Measurements from ENCODE around the gene TSPAN17.

TSPAN17 gene

DNA sequence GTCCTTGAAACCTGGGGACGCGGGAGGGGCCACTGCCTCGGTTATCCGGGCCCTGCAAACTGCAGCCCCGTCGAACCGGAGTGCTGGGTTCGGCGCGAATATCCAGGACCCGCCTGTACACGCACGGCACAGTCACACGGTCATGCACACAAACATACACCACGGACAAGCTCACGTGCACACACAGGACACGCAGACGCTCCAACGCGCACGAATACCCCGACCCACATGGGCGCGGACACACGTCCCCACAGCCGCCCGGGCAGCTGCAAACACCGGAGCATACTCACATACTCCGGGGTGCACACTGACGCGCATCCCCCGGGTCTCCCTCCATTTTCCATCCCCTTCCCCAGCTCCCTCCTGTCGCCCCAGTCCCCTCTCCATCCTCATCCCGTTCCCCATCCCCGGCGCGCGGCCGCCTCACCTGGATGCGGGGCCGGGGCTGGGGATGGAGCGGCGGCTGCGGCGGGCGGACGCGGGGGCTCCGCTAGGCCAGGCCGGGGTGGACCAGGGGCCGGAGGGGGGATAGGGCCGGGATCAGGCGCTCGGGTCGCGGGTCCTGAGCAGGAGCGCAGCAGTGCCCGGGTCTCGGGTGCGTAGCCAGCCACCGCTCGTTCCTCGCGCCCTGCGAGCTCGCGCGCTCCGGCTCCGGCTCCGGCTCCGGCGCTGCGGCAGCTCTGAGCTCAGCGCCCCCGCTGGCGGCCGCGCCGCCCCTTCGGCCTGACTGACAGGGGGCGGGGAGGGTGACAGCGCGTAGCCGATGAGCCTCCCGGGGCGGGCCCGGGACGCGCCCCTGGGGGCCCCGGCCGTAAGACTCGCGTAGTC, 17.2 kb upstream of the TSPAN17 start, which contains the start of the genes EIF4E1B and SNCB:
Gene EIF4E1B (plus strand): TSS at position 823 of the 828 bp plus-strand sequence. CDS start 12,113 bp downstream, outside the sequence.
Gene SNCB (minus strand): TSS at position 682 of the 828 bp plus-strand sequence. CDS start 880 bp downstream, outside the sequence.
- Histone ChIP-seq H3K79me2 (ENCODE audit: low read length) (no peaks in the 10 kb centered on the region), H3K4me1 (ENCODE audit: low read length) (peaks cover 13% of the 10 kb centered on the region), H3K27ac (ENCODE audit: low read length) (no peak within 1 kb of the TSS), H3K9me3 (ENCODE audit: insufficient read depth, low read length) (no peaks in the 10 kb centered on the region), H3K4me2 (ENCODE audit: low read length) (peak within 1 kb of the TSS; percentile 66), H4K20me1 (ENCODE audit: insufficient read depth, low read length) (no peaks in the 10 kb centered on the region), H2AFZ (ENCODE audit: low read depth, low read length) (0 out of 2 replicates have a peak within 1 kb of the TSS, but pooled peaks have one; percentile 8), H3K27me3 (ENCODE audit: low read depth, low read length) (peaks cover 52% of the 10 kb centered on the region), H3K9ac (ENCODE audit: low read length) (0 out of 2 replicates have a peak within 1 kb of the TSS, but pooled peaks have one; percentile 16), H3K36me3 (replicated peaks; ENCODE audit: low read depth, low read length) (no peaks in the 10 kb centered on the region), H3K4me3 (ENCODE audit: low read length) (peak within 1 kb of the TSS; percentile 69)
- TF ChIP-seq, protein P1, sequence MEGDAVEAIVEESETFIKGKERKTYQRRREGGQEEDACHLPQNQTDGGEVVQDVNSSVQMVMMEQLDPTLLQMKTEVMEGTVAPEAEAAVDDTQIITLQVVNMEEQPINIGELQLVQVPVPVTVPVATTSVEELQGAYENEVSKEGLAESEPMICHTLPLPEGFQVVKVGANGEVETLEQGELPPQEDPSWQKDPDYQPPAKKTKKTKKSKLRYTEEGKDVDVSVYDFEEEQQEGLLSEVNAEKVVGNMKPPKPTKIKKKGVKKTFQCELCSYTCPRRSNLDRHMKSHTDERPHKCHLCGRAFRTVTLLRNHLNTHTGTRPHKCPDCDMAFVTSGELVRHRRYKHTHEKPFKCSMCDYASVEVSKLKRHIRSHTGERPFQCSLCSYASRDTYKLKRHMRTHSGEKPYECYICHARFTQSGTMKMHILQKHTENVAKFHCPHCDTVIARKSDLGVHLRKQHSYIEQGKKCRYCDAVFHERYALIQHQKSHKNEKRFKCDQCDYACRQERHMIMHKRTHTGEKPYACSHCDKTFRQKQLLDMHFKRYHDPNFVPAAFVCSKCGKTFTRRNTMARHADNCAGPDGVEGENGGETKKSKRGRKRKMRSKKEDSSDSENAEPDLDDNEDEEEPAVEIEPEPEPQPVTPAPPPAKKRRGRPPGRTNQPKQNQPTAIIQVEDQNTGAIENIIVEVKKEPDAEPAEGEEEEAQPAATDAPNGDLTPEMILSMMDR (IDR thresholded peaks at IDR 0.05; ENCODE audit: low read depth, low read length), result no peak
- no peak for TF ChIP-seq EZH2phosphoT487 (IDR thresholded peaks at IDR 0.05; ENCODE audit: low read depth)

DNA sequence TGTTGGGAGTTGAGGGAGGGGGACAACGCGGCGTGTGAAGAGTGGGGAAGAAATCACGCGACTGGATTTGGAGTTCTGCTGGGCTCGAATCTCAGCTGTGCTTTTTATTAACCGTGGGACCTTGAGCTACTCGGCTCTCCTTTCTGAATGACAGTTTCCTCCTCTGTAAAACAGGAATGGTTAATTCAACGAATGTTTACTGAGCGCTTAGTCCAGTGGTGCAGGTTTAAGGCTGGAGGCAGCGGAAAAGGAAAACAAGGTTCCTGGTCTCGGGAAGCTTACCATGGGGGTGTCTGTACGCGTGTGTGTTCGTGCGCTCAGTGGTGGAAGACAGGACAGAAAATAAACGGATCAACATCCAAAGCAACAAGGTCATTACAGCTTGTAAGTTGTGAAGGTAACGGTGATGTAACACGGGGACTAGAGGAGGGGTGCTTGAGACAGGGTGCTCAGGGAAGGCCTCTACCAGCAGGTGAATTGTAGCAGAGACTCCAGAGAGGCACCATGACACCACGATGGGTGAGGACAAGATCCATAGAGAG, 16.5 kb upstream of the TSPAN17 start:
- Histone ChIP-seq H4K20me1 (ENCODE audit: insufficient read depth, low read length) (no peaks in the 10 kb centered on the region), H3K4me2 (ENCODE audit: low read length) (peak overlapping the region; percentile 66), H3K79me2 (ENCODE audit: low read length) (no peaks in the 10 kb centered on the region), H3K4me1 (ENCODE audit: low read length) (peaks cover 13% of the 10 kb centered on the region), H3K36me3 (replicated peaks; ENCODE audit: low read depth, low read length) (no peaks in the 10 kb centered on the region), H2AFZ (ENCODE audit: low read depth, low read length) (0 out of 2 replicates have a peak overlapping the region, but pooled peaks have one; percentile 8), H3K27me3 (ENCODE audit: low read depth, low read length) (peaks cover 50% of the 10 kb centered on the region), H3K4me3 (ENCODE audit: low read length) (peak overlapping the region; percentile 69), H3K9ac (ENCODE audit: low read length) (0 out of 2 replicates have a peak overlapping the region, but pooled peaks have one; percentile 16), H3K9me3 (ENCODE audit: insufficient read depth, low read length) (no peaks in the 10 kb centered on the region), H3K27ac (ENCODE audit: low read length) (no peak overlapping the region)
- TF ChIP-seq EZH2phosphoT487 (IDR thresholded peaks at IDR 0.05; ENCODE audit: low read depth), result no peak
- TF ChIP-seq, protein P1 (IDR thresholded peaks at IDR 0.05; ENCODE audit: low read depth, low read length), result no peak

DNA sequence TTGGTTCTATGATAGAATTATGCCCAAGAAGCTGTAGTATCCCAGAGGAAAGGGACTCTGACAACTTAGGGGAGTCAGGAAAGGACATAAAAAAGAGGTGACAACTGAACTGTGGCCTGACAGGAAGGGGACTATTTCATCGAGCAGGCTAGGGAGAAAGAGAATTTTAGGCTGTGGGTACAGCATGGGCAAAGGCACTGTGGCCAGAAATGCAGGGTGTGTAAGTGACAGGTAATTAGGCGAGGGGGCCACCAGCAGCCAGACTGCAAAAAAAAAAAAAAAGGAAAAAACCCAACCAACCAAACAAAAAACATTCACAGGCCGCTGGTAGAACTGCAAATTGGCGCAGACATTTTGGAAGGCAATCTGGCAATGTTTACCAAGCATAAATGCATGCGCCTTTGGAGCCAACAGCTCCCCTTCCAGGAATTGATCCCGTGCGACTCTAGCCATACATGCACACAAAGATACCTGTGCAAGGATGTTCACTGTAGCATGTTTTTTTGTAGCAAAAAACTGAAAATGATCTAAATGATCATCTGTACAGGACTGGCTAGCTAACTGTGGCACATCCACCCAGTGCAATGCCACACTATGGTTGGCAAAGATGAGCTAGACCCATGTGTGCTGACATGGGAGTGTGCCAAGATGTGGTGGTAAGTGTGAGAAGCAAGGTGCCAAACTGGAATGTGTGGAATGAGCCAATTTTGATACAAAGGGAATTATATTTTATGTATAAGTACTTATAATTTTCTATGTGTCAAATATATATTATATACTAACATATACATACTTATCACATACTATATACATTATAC, 15.7 kb upstream of the TSPAN17 start:
- H3K79me2 ChIP-seq (ENCODE audit: low read length), result no peaks in the 10 kb centered on the region
- no peak overlapping the region for H3K4me3 ChIP-seq (ENCODE audit: low read length)
- H3K27ac ChIP-seq (ENCODE audit: low read length), result no peak overlapping the region
- TF ChIP-seq, protein P1 (IDR thresholded peaks at IDR 0.05; ENCODE audit: low read depth, low read length), result no peak
- no peak for TF ChIP-seq EZH2phosphoT487 (IDR thresholded peaks at IDR 0.05; ENCODE audit: low read depth)
- H3K9ac ChIP-seq (ENCODE audit: low read length), result no peak overlapping the region
- H2AFZ ChIP-seq (ENCODE audit: low read depth, low read length), result no peak overlapping the region
- no peaks in the 10 kb centered on the region for H3K36me3 ChIP-seq (replicated peaks; ENCODE audit: low read depth, low read length)
- H4K20me1 ChIP-seq (ENCODE audit: insufficient read depth, low read length), result no peaks in the 10 kb centered on the region
- no peaks in the 10 kb centered on the region for H3K9me3 ChIP-seq (ENCODE audit: insufficient read depth, low read length)
- peaks cover 13% of the 10 kb centered on the region for H3K4me1 ChIP-seq (ENCODE audit: low read length)
- no peak overlapping the region for H3K4me2 ChIP-seq (ENCODE audit: low read length)
- peaks cover 41% of the 10 kb centered on the region for H3K27me3 ChIP-seq (ENCODE audit: low read depth, low read length)
